Measurements from ENCODE around the gene GRAMD1C. TPM values are rescaled to one million over a fixed set of nuclear protein-coding genes. Genes with fewer than 3 reads are reported as not detected.

GRAMD1C gene
- total and polyA plus RNA-seq, 2 of the 13 experiments (the other 11 are each of a cell fraction or from before 2014, with no cell fraction given): 0.45 TPM; not detected in 1

- peaks cover 0 to 23% of the 10 kb centered on the region in 2 experiments; a peak in 2 of 5 replicates for H3K27me3 ChIP-seq (ENCODE audit: control insufficient read depth in 1 of 2, insufficient read depth in 2 of 2, low read length in 2 of 2)
- no TSS peak for BruUV-seq (replicated peaks)
- FAIRE-seq (no peak), ATAC-seq (no peak), DNase-seq (ENCODE audit: low spot score) (no peak)
- WGBS (ENCODE audit: low lambda C conversion rate): 38% methylated on average over 7 of the region's 7 CpGs
- no peak overlapping the region for H2AFZ ChIP-seq (ENCODE audit: low read length)
- no peak overlapping the region for H3K27ac ChIP-seq (ENCODE audit: extremely low read length, insufficient read depth, low read length)
- no peaks in the 10 kb centered on the region for H3K36me3 ChIP-seq (replicated peaks in 1 of 2; ENCODE audit: control insufficient read depth in 1 of 2, insufficient read depth in 2 of 2, low read length in 2 of 2)
- in situ Hi-C loops (cut with HindIII; ENCODE audit: extremely low pct_ligation_motif_present, low pct_unique_long_range_greater_than_20kb): no loop called here
- peak overlapping the region; percentile 97; the same call in 1 of the 2 replicates for H3K4me2 ChIP-seq (ENCODE audit: low read depth, low read length)
- H3K9ac ChIP-seq (ENCODE audit: insufficient read depth, low read depth, low read length): no peak overlapping the region
- ChIA-PET CTCF (ENCODE audit: low intra/inter-chr PET ratio, low total read pairs) (no interaction called here), POLR2A (no interaction called here)
- H4K20me1 ChIP-seq (ENCODE audit: insufficient read depth, low read length): no peaks in the 10 kb centered on the region
- peak overlapping the region in 1 of 3 experiments; percentile 64; a peak in 2 of 6 replicates for H3K4me3 ChIP-seq (replicated peaks in 1 of 3; ENCODE audit: insufficient read depth in 1 of 3, low read depth in 2 of 3, low read length in 3 of 3)
- no peaks in the 10 kb centered on the region for H3K9me3 ChIP-seq (ENCODE audit: low read length)
- TF ChIP-seq ISX (CRISPR knock-in tag; conservative IDR thresholded peaks at IDR 0.05) (no peak), JUND (CRISPR knock-in tag; IDR thresholded peaks at IDR 0.05) (no peak), CHD2 (IDR thresholded peaks at IDR 0.05; ENCODE audit: low read depth, low read length) (no peak), TRAFD1 (CRISPR knock-in tag; IDR thresholded peaks at IDR 0.05; ENCODE audit: borderline replicate concordance) (no peak), ZNF703 (CRISPR knock-in tag; IDR thresholded peaks at IDR 0.05; ENCODE audit: borderline replicate concordance) (no peak), CBX2 (IDR thresholded peaks at IDR 0.05; ENCODE audit: low read depth, low read length) (peak; percentile 97; the same call in 1 of the 2 replicates), CBX2 (CRISPR knock-in tag; IDR thresholded peaks at IDR 0.05; ENCODE audit: low read depth) (no peak), CAMTA2 (CRISPR knock-in tag; IDR thresholded peaks at IDR 0.05; ENCODE audit: borderline replicate concordance) (no peak)
- peaks cover 4% of the 10 kb centered on the region; the same call in 1 of the 2 replicates for H3K4me1 ChIP-seq (ENCODE audit: insufficient read depth, low read length)
- no peaks in the 10 kb centered on the region for H3K79me2 ChIP-seq (ENCODE audit: insufficient read depth, low read length)
- intact Hi-C loops (cut with micrococcal nuclease; ENCODE audit: unreplicated experiment): no loop called here
Observed at GRCh38 chr3:113946831-113947230, 108.2 kb downstream of the GRAMD1C start.

All from HepG2 (cell line).